HT-29 (cell line): ENCODE results near the gene RCVRN. TPM values are rescaled to one million over a fixed set of nuclear protein-coding genes. Genes with fewer than 3 reads are reported as not detected.

ENCODE experiments used
- DNase-seq: peaks from one replicate; pipeline ENCODE4 v3.0.0-alpha.2; 2015; ENCODE audit warnings: low spot score
- total RNA-seq: library from RNA; depleted of rRNA; stranded (reverse); fragments of >200 nt; shearing (Covaris generic); gene quantifications from 2 replicates; pipeline ENCODE4 v1.2.3, GENCODE V29; 2014

The RCVRN gene
- total RNA-seq, 1 experiment from 2014 or later = not detected

GRCh38 chr17:9898812-9899211, 6.3 kb downstream of the RCVRN start:
- no peak for DNase-seq

DNA sequence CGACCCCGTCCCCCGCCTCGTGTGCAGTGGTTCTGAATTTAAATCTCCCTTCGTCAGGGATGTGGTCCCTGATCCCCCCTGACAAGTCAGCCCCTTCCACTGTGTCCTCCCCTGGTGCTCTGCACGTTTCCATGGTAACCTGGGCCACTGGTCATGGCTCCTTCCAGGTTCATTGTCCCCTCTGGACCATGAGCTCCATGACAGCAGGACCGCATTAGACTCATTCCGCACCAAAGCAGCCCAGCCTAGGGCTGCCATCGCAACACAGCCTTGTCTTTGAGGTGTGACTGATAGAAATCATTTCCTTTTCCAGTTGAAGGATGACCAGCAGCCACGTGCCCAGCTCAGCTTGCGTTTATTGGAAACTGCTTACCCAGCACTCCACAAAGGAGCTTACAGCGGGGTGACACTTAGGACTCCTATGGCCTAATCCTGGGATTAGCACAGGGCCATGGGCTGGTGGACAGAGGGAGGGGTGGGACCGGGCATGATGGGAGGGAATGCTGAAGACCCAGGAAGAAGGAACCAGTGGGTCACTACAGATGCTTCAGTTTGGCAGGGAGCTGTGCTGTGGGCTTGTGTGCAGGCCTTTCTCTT, 7.6 kb downstream of the RCVRN start:
- DNase-seq = no peak

GRCh38 chr17:9895923-9896322, 9.1 kb downstream of the RCVRN start:
- DNase-seq = no peak

DNA sequence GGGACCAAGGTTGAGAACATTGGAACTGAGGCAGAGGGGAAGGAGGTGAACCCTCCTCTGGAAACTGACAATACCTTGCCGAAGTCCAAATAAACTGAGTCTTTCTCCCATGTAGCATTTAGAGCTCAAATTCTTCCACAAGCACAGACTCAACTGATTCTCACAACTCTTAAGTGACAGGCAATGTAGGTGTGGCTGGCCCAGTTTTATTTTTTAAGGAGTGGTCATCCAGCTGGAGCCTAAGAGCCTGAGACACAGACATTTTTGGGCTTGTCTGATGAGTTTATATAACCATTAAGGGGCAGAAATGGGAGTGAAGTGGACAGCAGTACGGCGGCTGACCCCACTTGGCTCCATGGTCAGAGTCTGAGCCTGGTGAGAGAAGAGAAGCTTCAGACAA, 10.8 kb downstream of the RCVRN start:
- DNase-seq = no peak

GRCh38 chr17:9893411-9894012, 11.6 kb downstream of the RCVRN start:
- no peak for DNase-seq

DNA sequence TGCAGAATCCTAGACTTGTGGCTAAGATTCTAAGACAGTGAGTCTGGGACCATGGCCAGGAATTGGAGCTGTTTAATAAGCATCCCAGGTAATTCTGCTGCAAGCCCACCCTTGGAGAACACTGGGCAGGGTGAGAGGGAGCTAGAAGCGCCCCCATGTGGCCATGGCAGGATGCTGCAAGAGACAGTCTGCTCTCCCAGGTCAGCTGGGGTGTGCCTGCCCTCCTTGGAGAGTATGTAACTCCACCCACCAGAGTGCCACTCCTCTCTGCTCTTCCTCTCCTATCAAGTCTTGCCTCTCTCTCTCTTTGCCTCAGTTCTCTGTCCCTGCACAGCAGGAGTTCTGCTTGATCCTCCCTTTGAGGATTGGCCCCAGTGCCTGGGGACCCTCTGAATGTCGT, 14.9 kb downstream of the RCVRN start:
- peak; percentile 28 for DNase-seq

DNA sequence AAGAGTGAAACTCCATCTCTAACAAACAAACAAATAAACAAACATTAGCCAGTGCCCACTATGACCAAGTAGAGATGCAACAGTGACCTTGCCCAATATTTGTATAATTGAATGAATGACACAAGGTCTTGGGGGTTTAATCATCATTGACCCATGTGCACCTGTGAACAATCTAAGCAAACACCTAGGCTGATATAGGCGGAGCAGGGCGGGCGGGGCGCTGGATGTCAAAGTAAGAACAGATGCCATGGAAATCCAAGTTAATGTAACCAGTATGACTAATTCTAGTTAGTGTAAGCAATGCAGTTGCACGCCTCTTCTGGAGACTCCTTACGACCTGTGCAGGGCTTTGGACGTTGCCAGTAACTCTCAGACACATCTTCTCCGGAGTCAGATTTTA, 17.6 kb downstream of the RCVRN start:
- DNase-seq = peak; percentile 13

DNA sequence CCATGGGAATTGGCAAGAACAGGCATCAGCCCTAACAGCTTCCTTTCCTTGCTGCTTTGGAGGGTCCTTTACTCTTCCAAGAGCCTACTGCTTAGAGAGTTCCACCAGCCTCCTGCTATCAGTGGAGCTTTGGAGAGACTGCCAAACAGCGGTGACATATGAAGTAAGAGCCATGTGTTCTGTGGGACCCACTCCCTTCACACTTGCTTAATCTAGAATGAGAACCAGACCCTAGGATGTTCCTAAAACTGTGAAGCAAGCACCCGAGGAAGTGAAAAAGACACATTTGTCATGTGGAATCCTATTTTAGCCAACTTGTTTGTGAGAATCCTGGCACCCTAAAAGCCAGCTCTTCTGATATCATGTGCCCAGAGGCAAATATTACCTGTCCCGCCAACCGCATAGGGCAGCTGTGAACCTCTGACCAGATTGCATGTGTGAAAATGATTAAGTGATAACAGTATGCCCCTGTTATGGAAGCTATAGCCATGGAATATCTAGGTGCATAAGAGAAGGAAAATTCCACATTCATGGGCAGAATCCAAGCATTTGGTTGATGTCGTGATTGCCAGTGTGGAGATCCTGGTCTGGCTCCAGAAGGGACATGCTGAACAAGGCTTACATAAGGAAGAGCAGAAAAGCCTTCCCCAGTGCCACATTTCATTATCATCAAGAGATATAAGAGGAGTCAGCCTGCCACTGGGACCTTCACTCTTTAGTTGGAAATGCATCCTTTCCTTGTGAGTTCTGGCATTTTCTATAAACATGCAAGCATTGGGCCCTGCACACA, 18.7 kb downstream of the RCVRN start:
- no peak for DNase-seq

GRCh38 chr17:9883451-9883850, 21.6 kb downstream of the RCVRN start:
- no peak for DNase-seq

- DNase-seq = peak; percentile 56
Observed at GRCh38 chr17:9880582-9880999, 24.5 kb downstream of the RCVRN start.

DNA sequence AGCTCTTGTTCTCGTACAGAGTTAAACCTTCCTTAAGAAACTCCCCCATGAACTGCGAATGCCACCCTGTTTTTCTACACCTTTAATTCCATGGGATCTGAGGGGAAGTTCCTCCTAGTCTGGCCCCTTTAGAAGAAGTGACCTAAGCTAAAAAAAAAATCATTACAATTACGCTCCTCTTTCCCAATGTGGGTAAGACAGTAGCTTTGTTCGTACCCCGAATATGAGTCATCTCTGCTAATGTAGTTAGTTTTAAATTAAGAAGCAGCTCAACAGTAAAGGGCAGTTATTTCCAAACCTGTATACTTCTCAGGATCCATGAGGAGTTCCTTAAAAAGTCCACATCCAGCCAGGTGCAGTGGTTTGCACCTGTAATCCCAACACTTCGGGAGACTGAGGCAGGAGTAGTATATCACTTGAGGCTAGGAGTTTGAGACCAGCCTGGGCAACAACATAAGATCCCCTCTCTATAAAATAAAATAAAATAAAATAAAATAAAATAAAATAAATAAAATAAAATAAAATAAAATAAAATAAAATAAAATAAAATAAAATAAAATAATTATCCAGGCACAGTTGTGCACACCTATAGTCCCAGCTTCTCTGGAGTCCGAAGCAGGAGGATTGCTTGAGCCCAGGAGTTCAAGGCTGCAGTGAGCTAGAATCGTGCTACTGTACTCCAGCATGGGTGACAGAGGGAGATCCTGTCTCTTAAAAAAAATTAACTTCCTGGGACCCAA, 26.1 kb downstream of the RCVRN start:
- DNase-seq = no peak

- no peak for DNase-seq
Observed at GRCh38 chr17:9878356-9878755, 26.7 kb downstream of the RCVRN start.

DNA sequence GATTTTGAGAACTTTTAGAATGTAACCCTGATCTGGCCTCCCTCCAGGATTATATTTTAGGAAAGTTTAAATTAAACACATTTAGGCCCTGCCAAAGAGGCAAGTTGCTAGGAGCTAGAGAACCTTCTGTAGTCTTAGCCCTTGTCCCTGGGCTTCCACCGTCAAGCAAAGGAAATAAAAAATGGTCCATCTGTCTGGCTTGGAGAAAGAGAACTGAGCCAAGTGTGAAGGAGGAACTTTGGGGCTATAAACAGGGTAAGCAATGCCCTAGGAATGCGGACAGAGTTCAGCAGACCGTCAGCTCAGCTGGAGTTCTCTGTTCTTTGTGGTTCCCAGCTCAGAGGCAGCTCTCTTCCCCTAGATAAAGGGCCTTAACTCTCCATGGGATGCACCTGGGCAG, 29.6 kb downstream of the RCVRN start:
- peak; percentile 61 for DNase-seq

- no peak for DNase-seq
Observed at GRCh38 chr17:9874722-9875121, 30.3 kb downstream of the RCVRN start.

GRCh38 chr17:9872852-9873251, 32.2 kb downstream of the RCVRN start:
- no peak for DNase-seq

GRCh38 chr17:9868552-9868951, 36.5 kb downstream of the RCVRN start:
- DNase-seq = no peak

DNA sequence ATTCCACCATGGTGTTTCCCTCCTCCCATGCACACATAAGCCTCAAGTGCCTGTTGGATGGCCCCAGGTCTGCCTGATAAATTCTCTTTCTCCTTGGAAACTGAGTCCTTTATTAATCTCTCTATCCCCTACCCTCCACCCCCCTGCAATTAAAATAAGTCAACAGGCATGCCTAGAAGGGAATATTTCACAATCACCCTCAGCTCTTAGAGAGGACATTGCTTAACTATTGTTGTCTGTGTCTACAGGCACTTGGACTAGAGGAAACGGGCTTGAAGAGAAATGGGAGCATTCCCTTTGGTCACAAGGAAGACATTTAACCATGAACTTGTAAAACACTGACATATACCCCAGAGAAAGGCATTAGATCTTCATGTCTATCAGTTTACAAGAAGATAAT, 39.5 kb downstream of the RCVRN start:
- DNase-seq = no peak

GRCh38 chr17:9862949-9863348, 42.1 kb downstream of the RCVRN start:
- no peak for DNase-seq

DNA sequence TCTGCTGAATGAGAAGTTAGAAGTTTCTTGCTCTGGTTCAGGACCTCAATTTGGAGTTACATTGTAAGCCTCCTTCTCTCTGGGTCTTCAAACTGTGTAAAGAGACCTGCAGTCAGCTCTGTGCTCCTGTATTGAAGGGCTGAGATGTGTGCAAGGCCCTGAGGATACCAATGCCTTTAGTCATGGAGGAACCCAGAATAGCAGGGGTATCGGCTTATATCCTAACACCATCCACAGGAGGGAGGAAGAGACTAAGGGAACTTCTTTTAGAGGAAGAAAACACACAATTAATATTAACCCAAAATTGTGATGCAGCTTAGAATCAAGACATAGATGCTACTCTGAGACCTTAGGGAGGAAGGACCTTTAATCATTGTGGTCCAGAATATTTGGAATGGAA, 42.9 kb downstream of the RCVRN start:
- no peak for DNase-seq

DNA sequence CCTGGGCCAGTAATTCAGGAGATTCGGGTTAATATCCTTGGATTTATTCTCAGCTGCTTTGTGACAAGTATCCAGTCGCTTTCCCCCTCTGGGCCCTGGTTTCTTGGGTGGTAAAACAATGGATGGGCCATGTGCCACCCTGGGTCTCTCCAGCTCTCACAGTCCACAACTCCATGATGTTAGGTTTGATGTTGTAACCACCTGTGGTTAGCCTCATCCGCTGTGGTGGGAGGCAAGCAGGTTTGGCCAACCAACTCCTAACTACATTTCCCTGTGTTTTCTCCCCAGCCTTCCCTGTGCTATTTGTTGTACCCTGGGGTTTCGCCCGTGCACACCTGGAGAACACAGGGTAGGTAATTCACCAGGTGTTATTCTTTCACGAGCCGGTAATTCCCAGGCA, 44.2 kb downstream of the RCVRN start:
- no peak for DNase-seq

- no peak for DNase-seq
Observed at GRCh38 chr17:9859781-9860180, 45.3 kb downstream of the RCVRN start.

DNA sequence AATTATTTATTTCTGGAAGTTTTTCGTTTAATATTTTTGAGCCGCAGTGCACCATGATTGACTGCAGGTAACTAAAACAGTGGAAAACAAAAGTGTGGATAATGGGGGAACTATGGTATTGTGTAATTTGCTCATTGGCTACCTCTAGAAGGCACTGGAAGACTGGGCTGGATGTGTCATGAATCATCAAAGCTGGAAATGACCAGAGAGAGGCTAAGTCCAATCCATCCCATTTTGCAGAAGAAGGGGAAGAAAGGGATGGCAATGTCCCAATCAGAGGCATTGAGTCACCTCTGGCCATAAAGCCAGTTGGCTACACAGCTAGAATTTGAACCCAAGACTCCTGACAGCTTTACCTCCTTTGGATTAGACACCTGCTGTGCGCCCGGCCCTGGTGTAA, 50.0 kb downstream of the RCVRN start:
- no peak for DNase-seq
